HPDE6-E6E7 (cell line): ENCODE results near the gene TCERG1L.
"Not testable (repeated sequence)": the region's sequence is repeated elsewhere in the genome, so short reads cannot be mapped to it uniquely, and the experiment has no call there.

Source experiments
- DNase-seq: peaks from one replicate; pipeline ENCODE4 v3.0.0; 2011; ENCODE audit warnings: missing footprints; ENCODE audit errors: extremely low spot score

TCERG1L gene

GRCh38 chr10:131084791-131085090 lies 226.8 kb downstream of the TCERG1L start:
- DNase-seq: no peak

GRCh38 chr10:131083915-131084790 lies 227.4 kb downstream of the TCERG1L start:
- no peak for DNase-seq

GRCh38 chr10:131082991-131083481 lies 228.5 kb downstream of the TCERG1L start:
- DNase-seq: no peak

GRCh38 chr10:131082201-131082850 lies 229.2 kb downstream of the TCERG1L start:
- DNase-seq: no peak

GRCh38 chr10:131081786-131082185 lies 229.7 kb downstream of the TCERG1L start:
- DNase-seq: no peak

GRCh38 chr10:131081376-131081775 lies 230.1 kb downstream of the TCERG1L start:
- no peak for DNase-seq

GRCh38 chr10:131080571-131080970 lies 230.9 kb downstream of the TCERG1L start:
- no peak for DNase-seq

- DNase-seq: no peak
These were observed 232.2 kb downstream of the TCERG1L start for GRCh38 chr10:131079314-131079713.

GRCh38 chr10:131078882-131079280 lies 232.6 kb downstream of the TCERG1L start:
- DNase-seq: not testable (repeated sequence)

GRCh38 chr10:131078131-131078881 lies 233.2 kb downstream of the TCERG1L start:
- no peak for DNase-seq

GRCh38 chr10:131077724-131078123 lies 233.8 kb downstream of the TCERG1L start:
- DNase-seq: no peak

GRCh38 chr10:131077031-131077430 lies 234.5 kb downstream of the TCERG1L start:
- no peak for DNase-seq

GRCh38 chr10:131076356-131076755 lies 235.2 kb downstream of the TCERG1L start:
- DNase-seq: no peak

GRCh38 chr10:131075218-131075770 lies 236.2 kb downstream of the TCERG1L start:
- no peak for DNase-seq

- DNase-seq: no peak
These were observed 236.8 kb downstream of the TCERG1L start for GRCh38 chr10:131074682-131075081.

GRCh38 chr10:131073469-131074035 lies 238.0 kb downstream of the TCERG1L start:
- no peak for DNase-seq

GRCh38 chr10:131072651-131073468 lies 238.7 kb downstream of the TCERG1L start:
- DNase-seq: no peak

- DNase-seq: no peak
These were observed 239.8 kb downstream of the TCERG1L start for GRCh38 chr10:131071721-131072120.

GRCh38 chr10:131070856-131071255 lies 240.7 kb downstream of the TCERG1L start:
- no peak for DNase-seq

- no peak for DNase-seq
These were observed 242.8 kb downstream of the TCERG1L start for GRCh38 chr10:131068760-131069159.

GRCh38 chr10:131068311-131068710 lies 243.2 kb downstream of the TCERG1L start:
- no peak for DNase-seq
